A673 (cell line): ENCODE data around the gene SLC22A3.

ENCODE experiments used
- EZH2 ChIP-seq: fragments of 200-600 bp; sonication (generic); IDR thresholded peaks from 2 replicates; pipeline ENCODE4 v1.6.1; 2017; ENCODE audit warnings: borderline replicate concordance, low read depth, mild to moderate bottlenecking, mixed read lengths, antibody characterized with exemption, low read length; ENCODE audit not compliant: poor library complexity, severe bottlenecking
- TF ChIP-seq, protein P1 (sequence below): fragments of 300-800, 200-600 bp; sonication (generic); conservative IDR thresholded peaks from 2 replicates; pipeline ENCODE4 v1.5.1; 2017; ENCODE audit warnings: low read depth, mild to moderate bottlenecking, antibody characterized with exemption, low read length, moderate library complexity, mixed read lengths

- TF ChIP-seq, protein P1, sequence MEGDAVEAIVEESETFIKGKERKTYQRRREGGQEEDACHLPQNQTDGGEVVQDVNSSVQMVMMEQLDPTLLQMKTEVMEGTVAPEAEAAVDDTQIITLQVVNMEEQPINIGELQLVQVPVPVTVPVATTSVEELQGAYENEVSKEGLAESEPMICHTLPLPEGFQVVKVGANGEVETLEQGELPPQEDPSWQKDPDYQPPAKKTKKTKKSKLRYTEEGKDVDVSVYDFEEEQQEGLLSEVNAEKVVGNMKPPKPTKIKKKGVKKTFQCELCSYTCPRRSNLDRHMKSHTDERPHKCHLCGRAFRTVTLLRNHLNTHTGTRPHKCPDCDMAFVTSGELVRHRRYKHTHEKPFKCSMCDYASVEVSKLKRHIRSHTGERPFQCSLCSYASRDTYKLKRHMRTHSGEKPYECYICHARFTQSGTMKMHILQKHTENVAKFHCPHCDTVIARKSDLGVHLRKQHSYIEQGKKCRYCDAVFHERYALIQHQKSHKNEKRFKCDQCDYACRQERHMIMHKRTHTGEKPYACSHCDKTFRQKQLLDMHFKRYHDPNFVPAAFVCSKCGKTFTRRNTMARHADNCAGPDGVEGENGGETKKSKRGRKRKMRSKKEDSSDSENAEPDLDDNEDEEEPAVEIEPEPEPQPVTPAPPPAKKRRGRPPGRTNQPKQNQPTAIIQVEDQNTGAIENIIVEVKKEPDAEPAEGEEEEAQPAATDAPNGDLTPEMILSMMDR: no peak
- TF ChIP-seq EZH2: no peak
Observed at GRCh38 chr6:160363016-160363996, 15.1 kb downstream of the SLC22A3 start.
